ENCODE measurements around the gene C1QTNF6.
"Not testable (repeated sequence)": the region's sequence is repeated elsewhere in the genome, so short reads cannot be mapped to it uniquely, and the experiment has no call there.

C1QTNF6 gene

GRCh38 chr22:37206841-37207821, 19.1 kb upstream of the C1QTNF6 start:
- DNase-seq (ENCODE audit: low read depth): no peak

- DNase-seq (ENCODE audit: low read depth): no peak
Measured at GRCh38 chr22:37206118-37206840, 18.2 kb upstream of the C1QTNF6 start.

- DNase-seq (ENCODE audit: low read depth): no peak
Measured at GRCh38 chr22:37205046-37205445, 17.0 kb upstream of the C1QTNF6 start.

GRCh38 chr22:37204045-37204655, 16.1 kb upstream of the C1QTNF6 start:
- DNase-seq (ENCODE audit: low read depth): no peak

GRCh38 chr22:37203354-37204044, 15.5 kb upstream of the C1QTNF6 start:
- DNase-seq (ENCODE audit: low read depth): no peak

- DNase-seq (ENCODE audit: low read depth): no peak
Measured at GRCh38 chr22:37202716-37203115, 14.7 kb upstream of the C1QTNF6 start.

- DNase-seq (ENCODE audit: low read depth): no peak
Measured at GRCh38 chr22:37202001-37202555, 14.0 kb upstream of the C1QTNF6 start.

- DNase-seq (ENCODE audit: low read depth): not testable (repeated sequence)
Measured at GRCh38 chr22:37201443-37201820, 13.4 kb upstream of the C1QTNF6 start.

- no peak for DNase-seq (ENCODE audit: low read depth)
Measured at GRCh38 chr22:37199760-37200108, 11.7 kb upstream of the C1QTNF6 start.

- peak; percentile 98 for DNase-seq (ENCODE audit: low read depth)
Measured at GRCh38 chr22:37199103-37199759, 11.2 kb upstream of the C1QTNF6 start.

GRCh38 chr22:37198258-37199102, 10.4 kb upstream of the C1QTNF6 start:
- peak; percentile 85 for DNase-seq (ENCODE audit: low read depth)

GRCh38 chr22:37197451-37198257, 9.6 kb upstream of the C1QTNF6 start:
- no peak for DNase-seq (ENCODE audit: low read depth)

GRCh38 chr22:37196539-37197450, 8.7 kb upstream of the C1QTNF6 start:
- DNase-seq (ENCODE audit: low read depth): no peak

GRCh38 chr22:37195921-37196320, 7.9 kb upstream of the C1QTNF6 start:
- no peak for DNase-seq (ENCODE audit: low read depth)

- DNase-seq (ENCODE audit: low read depth): no peak
Measured at GRCh38 chr22:37194750-37195149, 6.7 kb upstream of the C1QTNF6 start.

GRCh38 chr22:37193629-37194191, 5.7 kb upstream of the C1QTNF6 start:
- no peak for DNase-seq (ENCODE audit: low read depth)

GRCh38 chr22:37192741-37193140, 4.7 kb upstream of the C1QTNF6 start:
- DNase-seq (ENCODE audit: low read depth): no peak

GRCh38 chr22:37192204-37192603, 4.2 kb upstream of the C1QTNF6 start:
- DNase-seq (ENCODE audit: low read depth): no peak

Data from T follicular helper cell (primary cell).